SH-SY5Y (cell line): Measurements from ENCODE around the gene RTL10.

ENCODE experiments used
- GATA2 ChIP-seq: IDR thresholded peaks from 2 replicates; pipeline ENCODE4 v1.6.1; 2011; ENCODE audit warnings: mild to moderate bottlenecking, low read depth, low read length
- GATA3 ChIP-seq: IDR thresholded peaks from 2 replicates; pipeline ENCODE4 v1.6.1; 2011; ENCODE audit warnings: low read depth, mild to moderate bottlenecking, low read length, moderate library complexity

GRCh38 chr22:19853058-19853878, 1.4 kb downstream of the RTL10 start:
- TF ChIP-seq GATA2 (no peak), GATA3 (no peak)
